Keratinocyte (primary cell): ENCODE results near the gene RBM19. TPM values are rescaled to one million over a fixed set of nuclear protein-coding genes. Genes with fewer than 3 reads are reported as not detected.

Experiments used
- DNase-seq: peaks from one replicate; pipeline ENCODE4 v3.0.0-alpha.2; 2011; ENCODE audit warnings: low read depth, missing footprints, low spot score
- FAIRE-seq: peaks from 2 replicates; lab custom pipeline; 2011; peaks lifted over from hg19 to GRCh38; lab: Jason Lieb, UNC
- H2AFZ ChIP-seq: 2 replicates; pipeline ENCODE4 v1.6.0; 2012; ENCODE audit warnings: low read length, control low read depth, inconsistent platforms; ENCODE audit not compliant: control insufficient read depth
- H3K27ac ChIP-seq: 2 replicates; pipeline ENCODE4 v1.5.1; 2011; ENCODE audit warnings: low read length; ENCODE audit not compliant: control insufficient read depth, insufficient read depth
- H3K27me3 ChIP-seq: 3 replicates; pipeline ENCODE4 v1.6.0; 2011; ENCODE audit warnings: low read length; ENCODE audit not compliant: control insufficient read depth, insufficient read depth; ENCODE audit errors: extremely low read depth
- H3K36me3 ChIP-seq, 2 experiments: 2 replicates in 1 of 2; 3 replicates in 1 of 2; pipeline ENCODE4 v1.5.1; 2011; ENCODE audit warnings: low read length in 2 of 2, mild to moderate bottlenecking in 1 of 2; ENCODE audit not compliant: control insufficient read depth in 2 of 2, insufficient read depth in 2 of 2; ENCODE audit errors: extremely low read depth in 1 of 2
- H3K4me1 ChIP-seq: 3 replicates; pipeline ENCODE4 v1.5.1; 2011; ENCODE audit warnings: low read length; ENCODE audit not compliant: control insufficient read depth, insufficient read depth; ENCODE audit errors: extremely low read depth
- H3K4me2 ChIP-seq: 3 replicates; pipeline ENCODE4 v1.6.0; 2011; ENCODE audit warnings: low read depth, low read length; ENCODE audit not compliant: control insufficient read depth, insufficient read depth; ENCODE audit errors: extremely low read depth
- H3K4me3 ChIP-seq, 3 experiments: fragments of 200-600 bp in 1 of 3; sonication (generic) in 1 of 3; 2 replicates in 2 of 3; 3 replicates in 1 of 3; pipeline ENCODE4 v1.5.1; 2011 to 2016; ENCODE audit warnings: low read length in 3 of 3, mild to moderate bottlenecking in 3 of 3, control low read depth in 2 of 3, inconsistent platforms in 1 of 3, low read depth in 1 of 3, mixed read lengths in 1 of 3, mixed run types in 1 of 3, moderate library complexity in 1 of 3; ENCODE audit not compliant: control insufficient read depth in 2 of 3, insufficient read depth in 2 of 3; ENCODE audit errors: extremely low read depth in 1 of 3
- H3K79me2 ChIP-seq: 2 replicates; pipeline ENCODE4 v1.6.0; 2012; ENCODE audit warnings: low read length; ENCODE audit not compliant: control insufficient read depth, insufficient read depth
- H3K9ac ChIP-seq: 3 replicates; pipeline ENCODE4 v1.6.0; 2011; ENCODE audit warnings: low read length; ENCODE audit not compliant: control insufficient read depth, insufficient read depth; ENCODE audit errors: extremely low read depth
- H3K9me1 ChIP-seq: 3 replicates; pipeline ENCODE4 v1.6.0; 2011; ENCODE audit warnings: low read length; ENCODE audit not compliant: control insufficient read depth, insufficient read depth; ENCODE audit errors: extremely low read depth
- H3K9me3 ChIP-seq: 2 replicates; pipeline ENCODE4 v1.5.1; 2012; ENCODE audit warnings: low read depth, low read length; ENCODE audit not compliant: control insufficient read depth
- H4K20me1 ChIP-seq: 3 replicates; pipeline ENCODE4 v1.6.0; 2011; ENCODE audit warnings: low read length; ENCODE audit not compliant: control insufficient read depth, insufficient read depth; ENCODE audit errors: extremely low read depth
- EZH2 ChIP-seq: IDR thresholded peaks from one replicate; pipeline ENCODE4 v1.6.1; 2012; ENCODE audit warnings: inconsistent platforms, mild to moderate bottlenecking, low read length, moderate library complexity
- dilution Hi-C: fragments of 300-500 bp; cut with MboI; formaldehyde crosslinking; loops from one replicate; pipeline ENCODE4 v1.7.0; 2020; ENCODE audit warnings: low sequenced_read_pairs; ENCODE audit not compliant: extremely low pct_ligation_motif_present
- polyA plus RNA-seq, 5 experiments: library from polyadenylated mRNA; depleted of rRNA in 3 of 5; stranded (reverse) in 3 of 5; stranded (forward) in 1 of 5; unstranded in 1 of 5; fragments of >200 nt; gene quantifications; 1 replicate in 1 of 5; 2 replicates in 3 of 5; 3 replicates in 1 of 5; pipeline versions ENCODE4 v1.2.1 to v1.2.3, GENCODE V29; 2011 to 2012; ENCODE audit warnings: missing spikeins in 2 of 5, low read depth in 1 of 5, low replicate concordance in 1 of 5
- TF ChIP-seq, protein P1 (sequence below), 3 experiments: IDR thresholded peaks in 1 of 3; conservative IDR thresholded peaks in 1 of 3; optimal IDR thresholded peaks in 1 of 3; 2 replicates in 2 of 3; 3 replicates in 1 of 3; pipeline versions ENCODE3 to v1.5.1; 2011; ENCODE audit warnings: low read length in 3 of 3, mild to moderate bottlenecking in 3 of 3, moderate library complexity in 2 of 3, control low read depth in 1 of 3, inconsistent platforms in 1 of 3; ENCODE audit not compliant: insufficient read depth in 2 of 3; ENCODE audit errors: extremely low read depth in 1 of 3

RBM19 gene
- polyA plus RNA-seq, 1 donor (not counting 4 experiments of a cell fraction or from before 2014, with no cell fraction given), result 14.6 TPM

DNA sequence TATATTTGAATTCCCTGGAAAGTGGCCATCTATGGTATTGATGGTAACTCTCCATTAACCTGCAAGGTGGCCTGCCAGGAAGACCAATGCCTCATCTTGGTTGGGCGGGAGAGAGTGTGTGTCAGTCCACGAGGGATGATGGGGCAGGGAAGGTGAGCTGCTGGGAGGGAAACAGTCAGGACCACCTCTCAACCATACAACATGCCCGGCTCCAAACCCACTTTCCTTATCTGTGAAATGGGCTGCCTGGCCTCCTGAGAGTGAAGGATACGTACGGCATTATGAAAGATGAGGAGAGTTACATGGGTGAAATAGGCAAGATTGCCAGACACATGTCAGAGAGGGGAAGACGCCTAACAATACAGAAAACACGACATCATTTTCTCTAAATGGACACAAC, 70.9 kb downstream of the RBM19 start:
- DNase-seq (no peak), FAIRE-seq (no peak)
- no peak for TF ChIP-seq EZH2
- TF ChIP-seq, protein P1, sequence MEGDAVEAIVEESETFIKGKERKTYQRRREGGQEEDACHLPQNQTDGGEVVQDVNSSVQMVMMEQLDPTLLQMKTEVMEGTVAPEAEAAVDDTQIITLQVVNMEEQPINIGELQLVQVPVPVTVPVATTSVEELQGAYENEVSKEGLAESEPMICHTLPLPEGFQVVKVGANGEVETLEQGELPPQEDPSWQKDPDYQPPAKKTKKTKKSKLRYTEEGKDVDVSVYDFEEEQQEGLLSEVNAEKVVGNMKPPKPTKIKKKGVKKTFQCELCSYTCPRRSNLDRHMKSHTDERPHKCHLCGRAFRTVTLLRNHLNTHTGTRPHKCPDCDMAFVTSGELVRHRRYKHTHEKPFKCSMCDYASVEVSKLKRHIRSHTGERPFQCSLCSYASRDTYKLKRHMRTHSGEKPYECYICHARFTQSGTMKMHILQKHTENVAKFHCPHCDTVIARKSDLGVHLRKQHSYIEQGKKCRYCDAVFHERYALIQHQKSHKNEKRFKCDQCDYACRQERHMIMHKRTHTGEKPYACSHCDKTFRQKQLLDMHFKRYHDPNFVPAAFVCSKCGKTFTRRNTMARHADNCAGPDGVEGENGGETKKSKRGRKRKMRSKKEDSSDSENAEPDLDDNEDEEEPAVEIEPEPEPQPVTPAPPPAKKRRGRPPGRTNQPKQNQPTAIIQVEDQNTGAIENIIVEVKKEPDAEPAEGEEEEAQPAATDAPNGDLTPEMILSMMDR (optimal IDR thresholded peaks at IDR 0.05 in 1 of 3, IDR thresholded peaks at IDR 0.05 in 1 of 3, conservative IDR thresholded peaks at IDR 0.05 in 1 of 3; ENCODE audit: extremely low read depth in 1 of 3, insufficient read depth in 2 of 3, low read length in 3 of 3), result no peak
- Histone ChIP-seq H3K9me3 (no peaks in the 10 kb centered on the region), H3K79me2 (no peaks in the 10 kb centered on the region), H4K20me1 (no peaks in the 10 kb centered on the region), H2AFZ (no peak overlapping the region), H3K4me3 (no peak overlapping the region), H3K36me3 (peaks cover 0 to 1% of the 10 kb centered on the region in 2 experiments), H3K4me1 (peaks cover 23% of the 10 kb centered on the region), H3K9ac (no peak overlapping the region), H3K4me2 (no peak overlapping the region), H3K27ac (no peak overlapping the region), H3K27me3 (no peaks in the 10 kb centered on the region), H3K9me1 (no peaks in the 10 kb centered on the region)
- dilution Hi-C loops, result no loop called here

DNA sequence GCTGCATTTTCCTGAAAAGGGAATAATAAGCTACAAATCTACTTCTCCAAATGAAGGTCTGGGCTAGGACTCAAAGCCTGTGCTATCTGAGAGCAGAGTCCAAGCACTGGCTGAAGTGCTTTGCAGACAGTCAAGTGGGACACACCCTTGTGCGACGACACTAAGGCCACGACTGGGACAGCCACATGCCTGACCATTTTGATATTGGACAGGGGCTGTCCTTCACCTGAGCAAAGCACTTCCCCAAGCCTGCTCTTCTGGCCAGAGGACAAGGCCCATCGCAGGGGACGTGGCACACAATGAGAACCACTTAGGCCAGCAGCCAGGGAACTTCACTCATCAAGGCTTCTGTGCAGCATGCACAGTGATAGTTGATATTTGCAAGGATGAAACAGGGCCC, 71.4 kb downstream of the RBM19 start:
- Histone ChIP-seq H3K4me3 (no peak overlapping the region), H3K4me2 (no peak overlapping the region), H3K27ac (no peak overlapping the region), H3K9me1 (no peaks in the 10 kb centered on the region), H4K20me1 (no peaks in the 10 kb centered on the region), H2AFZ (no peak overlapping the region), H3K79me2 (no peaks in the 10 kb centered on the region), H3K27me3 (no peaks in the 10 kb centered on the region), H3K9ac (no peak overlapping the region), H3K9me3 (no peaks in the 10 kb centered on the region), H3K4me1 (peaks cover 18% of the 10 kb centered on the region), H3K36me3 (peaks cover 0 to 1% of the 10 kb centered on the region in 2 experiments)
- TF ChIP-seq, protein P1 (optimal IDR thresholded peaks at IDR 0.05 in 1 of 3, IDR thresholded peaks at IDR 0.05 in 1 of 3, conservative IDR thresholded peaks at IDR 0.05 in 1 of 3; ENCODE audit: extremely low read depth in 1 of 3, insufficient read depth in 2 of 3, low read length in 3 of 3), result no peak
- TF ChIP-seq EZH2, result no peak
- dilution Hi-C loops, result no loop called here
- DNase-seq, result no peak
- FAIRE-seq, result no peak
